22Rv1 (cell line): ENCODE data around the gene MND1.
"Not testable (repeated sequence)": the region's sequence is repeated elsewhere in the genome, so short reads cannot be mapped to it uniquely, and the experiment has no call there.

Source experiments
- H3K27ac ChIP-seq: fragments of 450-650 bp; 2 replicates; pipeline ENCODE4 v1.5.1; 2017
- ZFX ChIP-seq: fragments of 450-650 bp; IDR thresholded peaks from 2 replicates; pipeline ENCODE4 v1.6.1; 2017; ENCODE audit warnings: antibody characterized with exemption, borderline replicate concordance
- TF ChIP-seq, protein P1 (sequence below): fragments of 450-650 bp; IDR thresholded peaks from 2 replicates; pipeline ENCODE4 v1.5.1; 2017; ENCODE audit warnings: mild to moderate bottlenecking

Gene MND1

GRCh38 chr4:153450544-153450917 lies 106.0 kb downstream of the MND1 start:
- no peak for TF ChIP-seq ZFX
- TF ChIP-seq, protein P1, sequence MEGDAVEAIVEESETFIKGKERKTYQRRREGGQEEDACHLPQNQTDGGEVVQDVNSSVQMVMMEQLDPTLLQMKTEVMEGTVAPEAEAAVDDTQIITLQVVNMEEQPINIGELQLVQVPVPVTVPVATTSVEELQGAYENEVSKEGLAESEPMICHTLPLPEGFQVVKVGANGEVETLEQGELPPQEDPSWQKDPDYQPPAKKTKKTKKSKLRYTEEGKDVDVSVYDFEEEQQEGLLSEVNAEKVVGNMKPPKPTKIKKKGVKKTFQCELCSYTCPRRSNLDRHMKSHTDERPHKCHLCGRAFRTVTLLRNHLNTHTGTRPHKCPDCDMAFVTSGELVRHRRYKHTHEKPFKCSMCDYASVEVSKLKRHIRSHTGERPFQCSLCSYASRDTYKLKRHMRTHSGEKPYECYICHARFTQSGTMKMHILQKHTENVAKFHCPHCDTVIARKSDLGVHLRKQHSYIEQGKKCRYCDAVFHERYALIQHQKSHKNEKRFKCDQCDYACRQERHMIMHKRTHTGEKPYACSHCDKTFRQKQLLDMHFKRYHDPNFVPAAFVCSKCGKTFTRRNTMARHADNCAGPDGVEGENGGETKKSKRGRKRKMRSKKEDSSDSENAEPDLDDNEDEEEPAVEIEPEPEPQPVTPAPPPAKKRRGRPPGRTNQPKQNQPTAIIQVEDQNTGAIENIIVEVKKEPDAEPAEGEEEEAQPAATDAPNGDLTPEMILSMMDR = no peak
- no peak overlapping the region for H3K27ac ChIP-seq

- H3K27ac ChIP-seq = not testable (repeated sequence)
Observed at GRCh38 chr4:153451145-153451544, 106.7 kb downstream of the MND1 start.

GRCh38 chr4:153451911-153452657 lies 107.6 kb downstream of the MND1 start:
- H3K27ac ChIP-seq = no peak overlapping the region
- no peak for TF ChIP-seq ZFX
- TF ChIP-seq, protein P1 = no peak

- H3K27ac ChIP-seq = no peak overlapping the region
- TF ChIP-seq, protein P1 = no peak
- TF ChIP-seq ZFX = no peak
Observed at GRCh38 chr4:153452658-153453378, 108.3 kb downstream of the MND1 start.

GRCh38 chr4:153453402-153453801 lies 108.9 kb downstream of the MND1 start:
- TF ChIP-seq, protein P1 = no peak
- no peak for TF ChIP-seq ZFX
- no peak overlapping the region for H3K27ac ChIP-seq

- TF ChIP-seq, protein P1 = no peak
- no peak for TF ChIP-seq ZFX
- no peak overlapping the region for H3K27ac ChIP-seq
Observed at GRCh38 chr4:153458969-153459368, 114.5 kb downstream of the MND1 start.

DNA sequence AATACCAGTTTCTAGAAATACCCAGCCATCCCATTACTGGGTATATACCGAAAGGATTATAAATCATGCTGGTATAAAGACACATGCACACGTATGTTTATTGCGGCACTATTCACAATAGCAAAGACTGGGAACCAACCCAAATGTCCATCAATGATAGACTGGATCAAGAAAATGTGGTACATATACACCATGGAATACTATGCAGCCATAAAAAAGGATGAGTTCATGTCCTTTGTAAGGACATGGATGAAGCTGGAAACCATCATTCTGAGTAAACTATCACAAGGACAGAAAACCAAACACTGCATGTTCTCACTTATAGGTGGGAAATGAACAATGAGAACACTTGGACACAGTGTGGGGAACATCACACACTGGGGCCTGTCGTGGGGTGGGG lies 117.1 kb downstream of the MND1 start:
- not testable (repeated sequence) for H3K27ac ChIP-seq

GRCh38 chr4:153464068-153464467 lies 119.6 kb downstream of the MND1 start:
- TF ChIP-seq ZFX = no peak
- TF ChIP-seq, protein P1 = no peak

More at GRCh38 chr4:153464068-153464467, 119.6 kb downstream of the MND1 start:
- H3K27ac ChIP-seq = no peak overlapping the region
